ENCODE data around the gene NOTCH2.

The NOTCH2 gene

DNA sequence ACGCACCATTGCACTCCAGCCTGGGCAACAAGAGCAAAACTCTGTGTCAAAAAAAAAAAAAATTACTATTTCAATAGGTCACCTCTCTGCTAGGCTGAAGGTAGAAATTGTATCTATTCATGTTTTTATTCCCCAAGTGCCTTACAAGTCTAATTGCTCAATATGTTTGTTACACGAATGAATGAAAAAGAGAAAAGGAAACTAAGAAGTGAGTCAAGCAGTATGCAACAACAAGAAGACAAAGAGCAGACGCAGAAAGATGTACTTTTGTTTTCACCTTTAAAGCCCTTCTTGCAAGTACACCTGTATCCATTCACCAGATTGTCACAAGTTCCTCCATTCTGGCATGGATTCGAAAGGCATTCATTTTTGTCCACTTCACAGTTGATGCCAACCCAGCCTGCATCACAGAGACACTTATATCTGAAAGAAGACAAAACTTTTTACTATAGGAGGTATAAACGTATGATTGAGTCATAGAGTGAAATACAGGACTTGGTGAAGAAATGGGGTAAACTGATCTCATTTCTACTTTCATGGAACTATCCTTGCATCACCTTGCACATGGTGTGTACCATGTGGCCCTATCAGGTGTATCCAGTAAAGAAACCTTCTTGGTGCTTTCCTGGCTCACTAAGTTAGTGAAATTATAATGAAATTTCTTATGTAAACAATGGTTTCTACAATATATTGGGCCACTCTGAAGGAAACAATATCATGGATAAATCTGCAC is 116.0 kb downstream of the NOTCH2 start:
- no peak overlapping the region for H3K14ac ChIP-seq (ENCODE audit: low read length)
- H3K4me1 ChIP-seq (ENCODE audit: control insufficient read depth in 2 of 2, insufficient read depth in 1 of 2, low read depth in 1 of 2, low read length in 2 of 2) = no peaks in the 10 kb centered on the region
- WGBS, 2 donors (ENCODE audit: extremely low coverage in 2 of 2, insufficient read length in 2 of 2, insufficient replicate concordance in 1 of 2) = no CpG with 5 or more reads among the region's 5 CpGs
- H2BK120ac ChIP-seq (ENCODE audit: low read depth, low read length) = no peak overlapping the region
- H4K91ac ChIP-seq (ENCODE audit: low read depth, low read length, poor library complexity) = no peak overlapping the region
- H3K79me1 ChIP-seq (ENCODE audit: low read depth, low read length) = no peaks in the 10 kb centered on the region
- H3K4me3 ChIP-seq (ENCODE audit: low read length in 2 of 2) = no peak overlapping the region
- H2BK12ac ChIP-seq (ENCODE audit: low read length) = no peak overlapping the region
- H3K9ac ChIP-seq (ENCODE audit: low read depth, low read length, poor library complexity) = no peak overlapping the region
- no peak overlapping the region for H3K4ac ChIP-seq (ENCODE audit: low read length)
- no peak overlapping the region for H3K27ac ChIP-seq (replicated peaks; ENCODE audit: low read length)
- no peaks in the 10 kb centered on the region for H3K9me3 ChIP-seq (replicated peaks in 1 of 2; ENCODE audit: control insufficient read depth in 2 of 2, insufficient read depth in 1 of 2, low read depth in 1 of 2, low read length in 2 of 2)
- H2AK5ac ChIP-seq (ENCODE audit: low read depth, low read length) = no peak overlapping the region
- H2BK5ac ChIP-seq (ENCODE audit: low read length) = no peak overlapping the region
- H2BK15ac ChIP-seq (ENCODE audit: low read length) = no peak overlapping the region
- no peak overlapping the region for H3K23ac ChIP-seq (ENCODE audit: low read depth, low read length, poor library complexity)
- no peak overlapping the region for H3K18ac ChIP-seq (ENCODE audit: low read length)
- H2AFZ ChIP-seq (ENCODE audit: low read length) = no peak overlapping the region
- no peak overlapping the region for H3K4me2 ChIP-seq (ENCODE audit: insufficient read depth, low read length, poor library complexity, severe bottlenecking)
- no peak for DNase-seq (ENCODE audit: low spot score)
- no peaks in the 10 kb centered on the region for H3K27me3 ChIP-seq (ENCODE audit: control insufficient read depth in 3 of 3, insufficient read depth in 3 of 3, low read depth in 1 of 3, low read length in 3 of 3)
- H4K8ac ChIP-seq (ENCODE audit: low read depth, low read length) = no peak overlapping the region
- peaks cover 20 to 70% of the 10 kb centered on the region in 2 donors for H3K36me3 ChIP-seq (replicated peaks in 1 of 2; ENCODE audit: control insufficient read depth in 2 of 2, insufficient read depth in 2 of 2, low read length in 2 of 2)

DNA sequence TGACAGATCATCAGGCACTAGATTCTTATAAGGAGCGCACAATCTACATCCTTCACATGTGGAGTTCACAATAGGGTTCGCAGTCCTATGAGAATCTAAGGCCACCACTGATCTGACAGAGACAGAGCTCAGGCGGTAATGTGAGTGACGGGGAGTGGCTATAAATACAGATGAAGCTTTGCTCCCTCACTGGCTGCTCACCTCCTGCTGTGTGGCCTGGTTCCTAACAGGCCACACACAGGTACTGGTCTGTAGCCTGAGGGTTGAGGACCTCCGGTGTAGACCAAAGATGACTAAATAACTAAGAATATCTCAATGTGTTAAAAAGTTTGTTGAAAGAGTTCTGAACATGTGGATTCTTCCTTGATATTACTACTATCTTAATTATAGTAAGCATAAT is 117.0 kb downstream of the NOTCH2 start:
- Histone ChIP-seq H3K36me3 (replicated peaks in 1 of 2; ENCODE audit: control insufficient read depth in 2 of 2, insufficient read depth in 2 of 2, low read length in 2 of 2) (peaks cover 24 to 70% of the 10 kb centered on the region in 2 donors), H2BK12ac (ENCODE audit: low read length) (no peak overlapping the region)

DNA sequence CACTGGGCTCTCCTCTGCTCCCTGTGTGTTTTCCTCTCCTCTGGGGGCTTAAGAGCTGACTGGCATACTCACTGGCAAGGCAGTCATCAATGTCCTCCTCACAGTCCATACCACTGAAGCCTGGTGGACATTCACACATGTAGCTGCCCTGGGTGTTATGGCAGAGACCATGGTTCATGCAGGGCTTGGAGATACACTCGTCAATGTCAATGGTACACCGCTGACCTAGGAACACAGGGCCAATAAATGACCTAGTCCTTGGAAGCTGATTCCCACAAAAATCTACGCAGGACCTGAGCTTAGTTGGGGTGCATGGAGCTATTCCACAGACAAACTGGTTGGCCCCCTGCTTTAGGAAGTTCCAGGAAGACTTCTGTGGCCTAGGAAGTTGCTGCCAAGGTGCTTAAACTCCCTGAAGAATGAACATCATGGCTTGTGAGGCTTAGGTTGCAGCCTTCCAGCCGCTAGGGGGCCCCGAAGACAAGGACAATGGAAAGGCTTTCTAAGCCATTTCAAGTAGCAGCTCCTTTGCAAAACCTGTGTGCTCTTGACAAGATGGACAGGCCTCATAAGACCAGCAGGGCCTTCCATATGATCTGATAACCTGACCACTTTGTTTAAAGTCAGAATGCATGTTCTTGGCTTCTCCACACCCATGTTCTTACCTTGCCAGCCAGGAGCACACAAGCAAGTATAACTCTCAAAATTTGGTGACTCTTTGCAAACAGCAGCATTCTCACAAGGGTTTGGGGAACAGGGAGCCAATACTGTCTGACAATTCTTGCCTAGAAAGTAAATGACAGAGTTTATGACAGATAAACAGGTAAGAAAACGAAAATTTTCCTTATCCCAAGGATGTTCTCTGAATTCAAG is 120.9 kb downstream of the NOTCH2 start:
- Histone ChIP-seq H2AFZ (ENCODE audit: low read length) (no peak overlapping the region), H3K4ac (ENCODE audit: low read length) (no peak overlapping the region), H4K8ac (ENCODE audit: low read depth, low read length) (no peak overlapping the region), H3K27me3 (ENCODE audit: control insufficient read depth in 3 of 3, insufficient read depth in 3 of 3, low read depth in 1 of 3, low read length in 3 of 3) (no peaks in the 10 kb centered on the region), H2BK12ac (ENCODE audit: low read length) (no peak overlapping the region), H3K4me3 (ENCODE audit: low read length in 2 of 2) (no peak overlapping the region), H3K4me1 (ENCODE audit: control insufficient read depth in 2 of 2, insufficient read depth in 1 of 2, low read depth in 1 of 2, low read length in 2 of 2) (no peaks in the 10 kb centered on the region), H3K18ac (ENCODE audit: low read length) (no peak overlapping the region), H3K4me2 (ENCODE audit: insufficient read depth, low read length, poor library complexity, severe bottlenecking) (no peak overlapping the region), H3K79me1 (ENCODE audit: low read depth, low read length) (no peaks in the 10 kb centered on the region), H3K23ac (ENCODE audit: low read depth, low read length, poor library complexity) (no peak overlapping the region), H3K27ac (replicated peaks; ENCODE audit: low read length) (no peak overlapping the region), H3K9ac (ENCODE audit: low read depth, low read length, poor library complexity) (peak overlapping the region; percentile 68), H3K9me3 (replicated peaks in 1 of 2; ENCODE audit: control insufficient read depth in 2 of 2, insufficient read depth in 1 of 2, low read depth in 1 of 2, low read length in 2 of 2) (no peaks in the 10 kb centered on the region), H3K14ac (ENCODE audit: low read length) (no peak overlapping the region), H2BK15ac (ENCODE audit: low read length) (no peak overlapping the region), H2AK5ac (ENCODE audit: low read depth, low read length) (peak overlapping the region; percentile 46), H2BK120ac (ENCODE audit: low read depth, low read length) (no peak overlapping the region), H3K36me3 (replicated peaks in 1 of 2; ENCODE audit: control insufficient read depth in 2 of 2, insufficient read depth in 2 of 2, low read length in 2 of 2) (peaks cover 18 to 52% of the 10 kb centered on the region in 2 donors), H2BK5ac (ENCODE audit: low read length) (no peak overlapping the region), H4K91ac (ENCODE audit: low read depth, low read length, poor library complexity) (no peak overlapping the region)
- no CpG with 5 or more reads among the region's 6 CpGs for WGBS, 2 donors (ENCODE audit: extremely low coverage in 2 of 2, insufficient read length in 2 of 2, insufficient replicate concordance in 1 of 2)
- peak; percentile 64 for DNase-seq (ENCODE audit: low spot score)

More for the DNA sequence above, 117.0 kb downstream of the NOTCH2 start:
- DNase-seq (ENCODE audit: low spot score) = no peak
- Histone ChIP-seq H2AFZ (ENCODE audit: low read length) (no peak overlapping the region), H4K8ac (ENCODE audit: low read depth, low read length) (no peak overlapping the region), H3K4me3 (ENCODE audit: low read length in 2 of 2) (no peak overlapping the region), H4K91ac (ENCODE audit: low read depth, low read length, poor library complexity) (no peak overlapping the region), H3K23ac (ENCODE audit: low read depth, low read length, poor library complexity) (no peak overlapping the region), H3K4me1 (ENCODE audit: control insufficient read depth in 2 of 2, insufficient read depth in 1 of 2, low read depth in 1 of 2, low read length in 2 of 2) (no peaks in the 10 kb centered on the region), H3K4me2 (ENCODE audit: insufficient read depth, low read length, poor library complexity, severe bottlenecking) (no peak overlapping the region), H3K18ac (ENCODE audit: low read length) (no peak overlapping the region), H3K27ac (replicated peaks; ENCODE audit: low read length) (no peak overlapping the region), H3K4ac (ENCODE audit: low read length) (no peak overlapping the region), H2BK15ac (ENCODE audit: low read length) (no peak overlapping the region), H3K27me3 (ENCODE audit: control insufficient read depth in 3 of 3, insufficient read depth in 3 of 3, low read depth in 1 of 3, low read length in 3 of 3) (no peaks in the 10 kb centered on the region), H3K14ac (ENCODE audit: low read length) (no peak overlapping the region), H2BK5ac (ENCODE audit: low read length) (no peak overlapping the region), H2BK120ac (ENCODE audit: low read depth, low read length) (no peak overlapping the region), H3K9ac (ENCODE audit: low read depth, low read length, poor library complexity) (no peak overlapping the region), H2AK5ac (ENCODE audit: low read depth, low read length) (no peak overlapping the region), H3K79me1 (ENCODE audit: low read depth, low read length) (no peaks in the 10 kb centered on the region), H3K9me3 (replicated peaks in 1 of 2; ENCODE audit: control insufficient read depth in 2 of 2, insufficient read depth in 1 of 2, low read depth in 1 of 2, low read length in 2 of 2) (no peaks in the 10 kb centered on the region)
- WGBS, 2 donors (ENCODE audit: extremely low coverage in 2 of 2, insufficient read length in 2 of 2, insufficient replicate concordance in 1 of 2) = no CpG with 5 or more reads among the region's 5 CpGs

DNA sequence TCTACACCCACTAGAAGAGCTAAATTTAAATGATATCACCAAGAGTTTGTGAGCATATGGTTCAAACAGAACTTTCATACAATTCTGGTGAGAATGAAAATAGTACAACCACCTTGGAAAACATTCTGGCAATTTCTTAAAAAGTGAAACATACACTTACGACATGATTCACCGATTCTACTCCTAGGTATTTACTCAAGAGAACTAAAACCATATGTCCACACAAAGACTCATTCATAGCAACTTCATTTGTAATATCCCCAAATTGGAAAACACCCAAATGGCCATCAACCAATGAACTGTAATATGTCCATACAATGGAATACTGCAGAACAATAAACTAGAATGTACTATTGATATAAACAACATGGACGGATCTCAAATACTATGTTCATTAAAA is 122.0 kb downstream of the NOTCH2 start:
- H3K9me3 ChIP-seq (replicated peaks in 1 of 2; ENCODE audit: control insufficient read depth in 2 of 2, insufficient read depth in 1 of 2, low read depth in 1 of 2, low read length in 2 of 2) = no peaks in the 10 kb centered on the region
- H3K27me3 ChIP-seq (ENCODE audit: control insufficient read depth in 3 of 3, insufficient read depth in 3 of 3, low read depth in 1 of 3, low read length in 3 of 3) = no peaks in the 10 kb centered on the region
- peaks cover 17 to 42% of the 10 kb centered on the region in 2 donors for H3K36me3 ChIP-seq (replicated peaks in 1 of 2; ENCODE audit: control insufficient read depth in 2 of 2, insufficient read depth in 2 of 2, low read length in 2 of 2)
- no peak overlapping the region for H3K4me3 ChIP-seq (ENCODE audit: low read length in 2 of 2)
- no peak overlapping the region for H4K8ac ChIP-seq (ENCODE audit: low read depth, low read length)
- no peak overlapping the region for H2AK5ac ChIP-seq (ENCODE audit: low read depth, low read length)
- no peak overlapping the region for H2BK15ac ChIP-seq (ENCODE audit: low read length)
- H3K4ac ChIP-seq (ENCODE audit: low read length) = no peak overlapping the region
- H2BK120ac ChIP-seq (ENCODE audit: low read depth, low read length) = no peak overlapping the region
- no peak for DNase-seq (ENCODE audit: low spot score)
- H3K18ac ChIP-seq (ENCODE audit: low read length) = no peak overlapping the region
- H3K79me1 ChIP-seq (ENCODE audit: low read depth, low read length) = no peaks in the 10 kb centered on the region
- H2BK12ac ChIP-seq (ENCODE audit: low read length) = no peak overlapping the region
- no peak overlapping the region for H2BK5ac ChIP-seq (ENCODE audit: low read length)
- H3K4me1 ChIP-seq (ENCODE audit: control insufficient read depth in 2 of 2, insufficient read depth in 1 of 2, low read depth in 1 of 2, low read length in 2 of 2) = no peaks in the 10 kb centered on the region
- no peak overlapping the region for H3K4me2 ChIP-seq (ENCODE audit: insufficient read depth, low read length, poor library complexity, severe bottlenecking)
- H3K14ac ChIP-seq (ENCODE audit: low read length) = no peak overlapping the region
- H4K91ac ChIP-seq (ENCODE audit: low read depth, low read length, poor library complexity) = no peak overlapping the region
- no peak overlapping the region for H3K27ac ChIP-seq (replicated peaks; ENCODE audit: low read length)
- H3K9ac ChIP-seq (ENCODE audit: low read depth, low read length, poor library complexity) = no peak overlapping the region
- no CpG with 5 or more reads among the region's 3 CpGs for WGBS, 2 donors (ENCODE audit: extremely low coverage in 2 of 2, insufficient read length in 2 of 2, insufficient replicate concordance in 1 of 2)
- H2AFZ ChIP-seq (ENCODE audit: low read length) = no peak overlapping the region
- no peak overlapping the region for H3K23ac ChIP-seq (ENCODE audit: low read depth, low read length, poor library complexity)
